ENCODE results near the gene MASTL.

Gene MASTL

GRCh38 chr10:27225642-27226257 is 70.6 kb downstream of the MASTL start:
- DNase-seq (ENCODE audit: low read depth), result no peak

GRCh38 chr10:27230022-27230421 is 74.9 kb downstream of the MASTL start:
- no peak for DNase-seq (ENCODE audit: low read depth)

GRCh38 chr10:27235706-27236105 is 80.6 kb downstream of the MASTL start:
- DNase-seq (ENCODE audit: low read depth), result no peak
